DMS53 (cell line): ENCODE data around the gene KLHDC7B.

Experiments
- DNase-seq: peaks from one replicate; lab custom pipeline; 2025; lab: John Stamatoyannopoulos, UW

The KLHDC7B gene

GRCh38 chr22:50572965-50573364 lies 27.3 kb downstream of the KLHDC7B start:
- no peak for DNase-seq

- no peak for DNase-seq
These were observed 28.0 kb downstream of the KLHDC7B start for GRCh38 chr22:50573491-50574382.

DNA sequence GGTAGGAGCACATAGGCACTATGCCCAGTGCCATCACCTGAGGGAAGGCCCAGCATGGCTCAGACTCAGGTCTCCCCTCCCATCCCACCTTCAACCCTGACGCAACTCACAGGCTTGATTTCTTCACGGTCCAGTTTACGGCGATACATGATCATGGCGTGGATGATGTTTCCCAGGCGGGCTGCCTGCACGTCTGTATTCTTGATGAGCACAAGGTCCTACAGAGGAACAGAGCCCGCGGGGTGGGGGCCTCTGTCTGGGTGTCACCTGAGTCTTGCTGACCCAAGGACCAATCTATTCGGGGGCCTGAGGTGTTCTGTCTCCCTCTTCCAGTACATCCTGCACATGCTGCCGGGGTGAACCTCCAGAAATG lies 28.7 kb downstream of the KLHDC7B start:
- DNase-seq, result no peak

DNA sequence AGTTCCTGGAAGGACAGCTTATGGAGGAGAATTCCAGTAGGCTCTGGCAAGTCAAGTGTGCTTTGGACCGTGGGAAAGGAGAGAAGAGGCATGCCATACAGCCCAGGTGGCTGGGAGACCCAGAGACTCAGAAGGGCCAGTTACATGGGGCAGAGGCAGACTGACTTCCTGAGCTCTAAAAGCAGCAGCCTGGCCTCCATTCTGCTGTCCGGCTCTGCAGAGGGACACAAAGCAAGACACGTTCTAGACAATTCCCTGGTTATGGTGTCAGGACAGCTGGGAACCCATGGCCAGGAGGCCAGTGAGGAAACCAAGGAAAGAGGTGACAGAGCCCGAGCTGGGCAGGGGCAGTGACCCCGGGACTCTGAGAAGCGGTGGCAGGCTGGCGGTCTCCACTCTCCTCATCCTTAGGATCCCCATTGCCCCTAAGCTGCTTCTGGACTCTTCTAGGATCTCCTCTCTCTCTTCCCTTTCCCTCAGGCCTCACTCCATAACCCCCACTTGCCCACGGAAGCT lies 29.8 kb downstream of the KLHDC7B start:
- DNase-seq, result no peak

GRCh38 chr22:50576070-50576469 lies 30.4 kb downstream of the KLHDC7B start:
- peak; percentile 62 for DNase-seq

GRCh38 chr22:50576806-50577696 lies 31.4 kb downstream of the KLHDC7B start:
- no peak for DNase-seq

DNA sequence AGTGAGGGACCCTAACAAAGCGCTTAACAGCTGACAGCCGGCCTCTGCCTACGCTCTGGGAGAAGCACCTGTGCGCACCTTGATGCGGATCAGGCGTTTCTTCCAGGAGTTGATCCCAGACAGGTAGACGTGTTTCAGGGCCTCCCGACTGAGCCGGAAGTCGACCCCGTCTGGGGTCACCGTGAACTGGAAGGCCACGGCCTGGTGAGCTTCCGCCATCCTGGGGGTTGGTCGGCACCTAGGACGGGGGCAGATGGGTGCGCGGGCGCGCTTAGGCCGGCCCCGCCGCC lies 31.9 kb downstream of the KLHDC7B start:
- no peak for DNase-seq

GRCh38 chr22:50577987-50578775 lies 32.5 kb downstream of the KLHDC7B start, which contains the start of gene CPT1B:
CPT1B (minus strand) TSS chr22:50578427; CDS start chr22:50577915, 512 bp downstream.
- no peak for DNase-seq

DNA sequence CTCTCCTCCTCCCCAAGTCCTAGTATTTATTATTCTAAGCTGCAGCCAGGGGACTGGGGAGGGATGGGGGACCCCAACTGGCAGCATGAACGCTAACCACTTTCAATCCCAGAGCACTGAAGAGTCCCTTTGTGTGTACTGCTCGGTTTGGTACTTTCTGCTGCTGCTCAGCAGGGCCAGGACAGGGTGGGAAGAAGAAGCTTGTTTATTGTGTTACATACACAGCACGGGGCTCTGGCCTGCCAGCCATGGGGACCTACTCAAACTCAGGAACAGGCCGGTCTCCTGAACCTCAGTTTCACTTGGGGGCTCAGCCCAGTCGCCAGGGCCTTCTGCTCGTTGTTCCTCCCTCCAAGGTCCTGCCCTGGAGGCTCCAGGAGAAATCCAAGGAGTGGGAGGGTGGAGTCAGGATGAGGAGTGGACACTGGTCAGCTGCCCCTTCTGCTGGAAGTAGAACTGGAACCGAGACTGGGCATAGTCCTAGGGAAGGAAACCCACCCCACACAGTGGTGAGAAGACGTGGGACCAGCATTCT lies 33.1 kb downstream of the KLHDC7B start:
- no peak for DNase-seq

DNA sequence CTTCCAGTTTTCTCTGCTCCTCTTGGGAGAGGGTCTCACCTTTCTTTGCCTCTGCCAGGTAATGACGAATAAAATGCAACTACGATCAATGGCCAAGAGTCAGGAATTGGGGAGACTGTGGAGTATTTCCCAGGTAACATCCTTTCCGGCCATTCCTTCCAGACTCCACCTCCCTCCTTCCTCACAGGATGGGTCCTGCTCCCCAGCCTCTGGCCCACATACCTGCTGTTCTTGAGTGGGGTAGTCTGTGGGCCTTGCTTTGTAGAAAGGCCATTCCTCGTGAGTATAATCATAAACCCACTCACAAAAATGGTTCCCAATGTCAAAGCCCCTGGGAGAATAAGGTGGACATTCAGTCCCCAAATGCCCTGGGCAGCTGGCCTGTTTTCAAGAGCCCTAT lies 34.1 kb downstream of the KLHDC7B start:
- DNase-seq, result no peak

- no peak for DNase-seq
These were observed 35.6 kb downstream of the KLHDC7B start for GRCh38 chr22:50581031-50581949.

- peak; percentile 70 for DNase-seq
These were observed 36.3 kb downstream of the KLHDC7B start for GRCh38 chr22:50581950-50582492.

DNA sequence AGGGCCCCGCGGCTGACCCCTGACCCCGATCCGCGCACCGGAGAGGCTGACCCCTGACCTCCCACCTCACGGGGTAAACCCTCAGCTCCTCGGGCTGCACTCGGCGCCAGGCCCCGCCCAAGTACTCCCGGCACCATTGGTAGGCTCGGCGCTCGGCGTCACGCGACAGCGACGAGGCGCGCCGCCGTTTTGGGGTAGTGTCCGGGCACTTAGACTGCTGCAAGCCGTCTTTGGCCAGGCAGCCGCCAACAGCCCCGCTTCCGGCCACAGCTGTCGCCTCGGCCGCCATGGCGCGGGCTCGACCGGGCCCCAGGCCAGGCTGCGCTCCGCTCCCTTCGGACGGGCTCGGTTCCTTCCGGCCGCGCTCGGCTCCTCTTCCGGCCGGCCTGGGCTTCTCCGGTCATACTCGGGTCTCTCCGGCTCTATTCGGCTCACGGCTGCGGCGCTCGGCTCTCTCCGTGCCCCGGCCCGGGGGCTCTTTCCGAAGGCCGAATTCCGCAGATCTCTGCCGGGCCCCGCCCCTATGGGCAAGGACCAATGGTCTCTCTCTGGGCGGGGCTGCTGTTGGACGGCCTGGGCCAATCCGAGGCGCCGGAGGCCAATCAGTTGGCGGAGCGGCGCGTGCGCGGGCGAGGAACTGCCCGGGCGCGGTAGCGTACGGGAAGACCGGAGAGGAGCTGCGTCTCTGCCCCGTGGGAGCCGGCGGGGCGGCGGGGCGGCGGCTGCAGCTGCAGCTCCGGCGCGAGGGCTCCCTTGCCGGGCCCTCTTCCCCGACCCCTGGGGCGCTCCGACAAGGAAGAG lies 37.0 kb downstream of the KLHDC7B start, which contains the start of gene CHKB:
Gene CHKB (minus strand): TSS at position 357 of the 801 bp plus-strand sequence. CDS start 68 bp downstream, at position 289.
- peak; percentile 98 for DNase-seq

DNA sequence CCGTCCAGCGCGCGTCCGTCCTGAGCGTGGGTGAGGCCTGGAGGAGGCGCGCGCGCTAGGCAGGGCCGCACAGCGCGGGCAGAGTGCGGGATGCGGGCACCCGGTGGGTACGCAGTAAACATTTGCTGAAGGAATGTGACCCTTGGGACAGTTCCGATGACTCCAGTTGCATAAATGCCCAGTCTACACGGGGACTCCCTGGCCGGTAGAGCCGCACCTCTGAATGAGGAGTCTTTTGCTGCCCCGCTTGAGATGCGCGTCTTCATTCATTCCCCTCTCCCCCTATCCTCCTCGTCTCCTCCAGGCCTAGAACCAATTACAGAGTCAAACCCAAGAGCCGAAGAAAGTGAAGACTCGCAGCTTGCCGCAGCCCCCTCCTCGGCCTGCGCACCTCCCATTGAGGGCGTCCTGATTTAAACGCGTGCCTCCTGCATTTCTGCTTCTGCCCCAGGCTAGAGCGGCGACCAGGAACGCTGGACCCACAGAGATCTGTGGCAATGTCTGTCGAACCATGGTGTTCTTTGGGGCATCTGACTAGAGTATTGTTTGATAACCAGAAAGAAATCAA lies 37.7 kb downstream of the KLHDC7B start:
- DNase-seq, result no peak

DNA sequence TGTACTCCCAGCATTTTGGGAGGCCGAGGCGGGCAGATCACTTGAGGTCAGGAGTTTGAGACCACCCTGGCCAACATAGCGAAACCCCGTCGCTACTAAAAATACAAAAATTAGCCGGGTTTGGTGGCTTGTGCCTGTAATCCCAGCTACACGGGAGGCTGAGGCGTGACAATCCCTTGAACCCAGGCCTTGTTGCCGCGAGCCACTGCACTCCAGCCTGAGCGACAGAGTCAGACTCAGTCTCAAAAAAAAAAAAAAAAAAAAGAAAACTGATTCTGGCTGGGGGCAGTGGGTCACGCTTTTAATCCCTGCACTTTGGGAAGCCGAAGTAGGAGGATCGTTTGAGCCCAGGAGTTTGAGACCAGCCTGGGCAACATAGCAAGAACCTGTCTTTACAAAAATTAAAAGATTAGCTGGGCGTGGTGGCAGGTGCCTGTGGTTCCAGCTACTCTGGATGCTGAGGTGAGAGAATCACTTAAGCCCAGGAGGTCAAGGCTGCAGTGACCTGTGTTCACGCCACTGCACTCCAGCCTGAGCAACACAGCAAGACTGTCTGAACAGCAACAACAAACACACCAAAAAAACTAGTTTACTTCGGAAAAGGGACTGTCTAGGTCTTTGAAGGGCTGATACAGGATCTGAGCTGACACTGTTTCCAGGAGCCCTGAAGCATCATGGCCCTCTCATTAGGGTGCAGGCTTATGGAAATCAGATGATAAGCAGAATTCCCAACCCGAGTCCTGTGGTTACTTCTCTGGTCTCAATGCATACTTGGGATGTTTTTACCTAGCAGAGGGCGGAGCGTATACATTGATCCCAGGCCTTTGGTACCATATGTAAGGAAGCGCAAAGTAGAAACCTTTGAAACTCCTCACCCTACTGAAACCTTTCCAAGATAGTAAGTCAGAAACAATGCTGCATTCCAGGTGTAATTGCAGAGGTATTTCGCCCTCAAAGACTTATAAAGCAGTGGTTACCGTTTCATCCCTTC lies 38.7 kb downstream of the KLHDC7B start:
- DNase-seq, result no peak

DNA sequence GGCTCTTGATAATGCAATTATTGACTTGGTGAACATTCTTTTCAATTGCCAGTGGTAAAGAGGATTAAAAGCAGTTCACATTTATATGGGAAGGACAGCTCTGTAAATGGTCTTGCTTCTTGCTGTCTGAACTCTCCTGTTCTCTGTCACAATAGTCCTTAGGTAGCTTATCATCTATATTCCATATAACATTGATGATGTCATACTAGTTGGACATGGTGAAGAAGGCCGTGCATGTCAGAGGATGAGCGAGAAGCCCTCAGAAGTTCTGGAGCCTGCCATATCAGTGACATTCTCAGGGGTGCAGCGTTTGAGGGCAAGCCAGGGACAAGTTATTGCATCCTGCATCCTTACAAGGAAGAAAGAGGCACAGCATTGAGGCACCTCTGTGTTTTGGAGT lies 39.5 kb downstream of the KLHDC7B start:
- no peak for DNase-seq

GRCh38 chr22:50585781-50586180 lies 40.1 kb downstream of the KLHDC7B start:
- DNase-seq, result no peak

- no peak for DNase-seq
These were observed 40.7 kb downstream of the KLHDC7B start for GRCh38 chr22:50586416-50586815.
